OCI-LY1 (cell line): ENCODE measurements around the gene ZDHHC14.

Experiments used
- H2AFZ ChIP-seq: fragments of 200-600 bp; sonication (generic), shearing (Covaris generic); 2 replicates; pipeline ENCODE4 v1.6.0; 2014; ENCODE audit warnings: antibody characterized with exemption, mild to moderate bottlenecking, low read length
- H3F3A ChIP-seq: fragments of 200-600 bp; sonication (generic), shearing (Covaris generic); 2 replicates; pipeline ENCODE4 v1.6.0; 2014; ENCODE audit warnings: mild to moderate bottlenecking, antibody characterized with exemption, low read length, moderate library complexity; ENCODE audit not compliant: insufficient read depth
- H3K27ac ChIP-seq: fragments of 200-600 bp; sonication (generic); 2 replicates; pipeline ENCODE4 v1.5.1; 2014; ENCODE audit warnings: low read length, mixed run types, mild to moderate bottlenecking, low read depth; ENCODE audit not compliant: poor library complexity, severe bottlenecking
- H3K27me3 ChIP-seq: fragments of 200-600 bp; sonication (generic); 2 replicates; pipeline ENCODE4 v1.6.0; 2014; ENCODE audit warnings: antibody characterized with exemption, mild to moderate bottlenecking, low read length, moderate library complexity; ENCODE audit not compliant: insufficient read depth
- H3K36me3 ChIP-seq: fragments of 200-600 bp; sonication (generic); 2 replicates; pipeline ENCODE4 v1.6.1; 2014; ENCODE audit warnings: mild to moderate bottlenecking, antibody characterized with exemption, low read length, moderate library complexity, mixed read lengths; ENCODE audit not compliant: insufficient read depth
- H3K4me1 ChIP-seq: fragments of 200-600 bp; sonication (generic); 2 replicates; pipeline ENCODE4 v1.5.1; 2014; ENCODE audit warnings: mild to moderate bottlenecking, low read length, moderate library complexity; ENCODE audit not compliant: insufficient read depth, severe bottlenecking
- H3K4me2 ChIP-seq: fragments of 200-600 bp; sonication (generic), shearing (Covaris generic); 2 replicates; pipeline ENCODE4 v1.6.1; 2014; ENCODE audit warnings: low read length
- H3K4me3 ChIP-seq: fragments of 200-600 bp; sonication (generic); 2 replicates; pipeline ENCODE4 v1.5.1; 2014; ENCODE audit warnings: low read length, low read depth, mild to moderate bottlenecking, mixed read lengths; ENCODE audit not compliant: poor library complexity, severe bottlenecking
- H3K79me2 ChIP-seq: fragments of 200-600 bp; shearing (Covaris generic); 2 replicates; pipeline ENCODE4 v1.6.1; 2016; ENCODE audit warnings: mixed run types, low read length, mixed read lengths; ENCODE audit not compliant: insufficient read depth
- H3K9ac ChIP-seq: fragments of 200-600 bp; sonication (generic), shearing (Covaris generic); 2 replicates; pipeline ENCODE4 v1.6.1; 2014; ENCODE audit warnings: mild to moderate bottlenecking, low read length, mixed read lengths
- H3K9me2 ChIP-seq: fragments of 200-600 bp; sonication (generic), shearing (Covaris generic); 2 replicates; pipeline ENCODE4 v1.6.1; 2014; ENCODE audit warnings: low read depth, mild to moderate bottlenecking, low read length, mixed read lengths
- H3K9me3 ChIP-seq: fragments of 200-600 bp; shearing (Covaris generic); 2 replicates; pipeline ENCODE4 v1.6.1; 2014; ENCODE audit warnings: low read length, mixed read lengths
- H4K20me1 ChIP-seq: fragments of 200-600 bp; sonication (generic), shearing (Covaris generic); 2 replicates; pipeline ENCODE4 v1.6.0; 2016; ENCODE audit warnings: mild to moderate bottlenecking, low read length; ENCODE audit not compliant: insufficient read depth
- CTCF ChIP-seq: fragments of 200-600 bp; sonication (generic), shearing (Covaris generic); IDR thresholded peaks from 2 replicates; pipeline ENCODE4 v1.5.1; 2017; ENCODE audit warnings: mild to moderate bottlenecking, antibody characterized with exemption, low read length, moderate library complexity, mixed read lengths
- EZH2 ChIP-seq: fragments of 200-600 bp; sonication (generic), shearing (Covaris generic); IDR thresholded peaks from 2 replicates; pipeline ENCODE4 v1.8.0; 2017; ENCODE audit warnings: borderline replicate concordance, mixed run types, mild to moderate bottlenecking, antibody characterized with exemption, low read length, moderate library complexity, mixed read lengths

Gene ZDHHC14

GRCh38 chr6:157376706-157377230 is 4.2 kb upstream of the ZDHHC14 start:
- Histone ChIP-seq H3K9me2 (no peaks in the 10 kb centered on the region), H2AFZ (no peak overlapping the region), H3K27me3 (no peaks in the 10 kb centered on the region), H3K9me3 (no peaks in the 10 kb centered on the region), H3K36me3 (no peaks in the 10 kb centered on the region), H3F3A (no peaks in the 10 kb centered on the region), H4K20me1 (no peaks in the 10 kb centered on the region), H3K4me1 (peaks cover 16% of the 10 kb centered on the region), H3K79me2 (no peaks in the 10 kb centered on the region), H3K27ac (no peak overlapping the region), H3K4me3 (no peak overlapping the region), H3K4me2 (peak overlapping the region; percentile 19; the same call in 1 of the 2 replicates), H3K9ac (no peak overlapping the region)
- TF ChIP-seq EZH2 (no peak), CTCF (no peak)

- peak overlapping the region; percentile 83 for H3K4me2 ChIP-seq
- no peak overlapping the region for H2AFZ ChIP-seq
- peaks cover 22% of the 10 kb centered on the region for H3K4me1 ChIP-seq
- H3K4me3 ChIP-seq: peak overlapping the region; percentile 82
- peak overlapping the region; percentile 17 for H3K27ac ChIP-seq
- H3K9ac ChIP-seq: peak overlapping the region; percentile 85
- no peaks in the 10 kb centered on the region for H3K79me2 ChIP-seq
- no peaks in the 10 kb centered on the region for H3F3A ChIP-seq
- TF ChIP-seq CTCF (no peak), EZH2 (no peak)
- H3K27me3 ChIP-seq: peaks cover 6% of the 10 kb centered on the region; the same call in 1 of the 2 replicates
- H3K9me2 ChIP-seq: no peaks in the 10 kb centered on the region
- no peaks in the 10 kb centered on the region for H3K9me3 ChIP-seq
- H4K20me1 ChIP-seq: no peaks in the 10 kb centered on the region
- H3K36me3 ChIP-seq: no peaks in the 10 kb centered on the region
These were observed 1.1 kb upstream of the ZDHHC14 start for GRCh38 chr6:157379656-157380457.

GRCh38 chr6:157380458-157380778 is 572 bp upstream of the ZDHHC14 start:
- Histone ChIP-seq H4K20me1 (no peaks in the 10 kb centered on the region), H3K27ac (peak overlapping the region; percentile 17), H3K27me3 (peaks cover 6% of the 10 kb centered on the region; the same call in 1 of the 2 replicates), H3K4me2 (peak overlapping the region; percentile 83), H2AFZ (no peak overlapping the region), H3K9me2 (no peaks in the 10 kb centered on the region), H3K4me3 (peak overlapping the region; percentile 82), H3K36me3 (no peaks in the 10 kb centered on the region), H3K9ac (peak overlapping the region; percentile 85), H3K4me1 (peaks cover 22% of the 10 kb centered on the region), H3K79me2 (no peaks in the 10 kb centered on the region), H3F3A (no peaks in the 10 kb centered on the region), H3K9me3 (no peaks in the 10 kb centered on the region)
- TF ChIP-seq CTCF (no peak), EZH2 (no peak)
